Endometrial microvascular endothelial cells (primary cell): ENCODE data around the gene VPS41. TPM values are rescaled to one million over a fixed set of nuclear protein-coding genes. Genes with fewer than 3 reads are reported as not detected.

Experiments used
- in situ Hi-C: cut with HindIII; loops from 2 replicates; pipeline ENCODE4 v1.10.0; 2017; ENCODE audit warnings: low sequenced_read_pairs, low pct_unique_long_range_greater_than_20kb; ENCODE audit errors: inconsistent ontology term
- total RNA-seq: library from RNA; depleted of rRNA; stranded (reverse); fragments of >200 nt; gene quantifications from one replicate; pipeline ENCODE4 v1.2.3, GENCODE V29; 2015; ENCODE audit errors: inconsistent ontology term

The VPS41 gene
- total RNA-seq, 1 donor from 2014 or later: 35.6 TPM

DNA sequence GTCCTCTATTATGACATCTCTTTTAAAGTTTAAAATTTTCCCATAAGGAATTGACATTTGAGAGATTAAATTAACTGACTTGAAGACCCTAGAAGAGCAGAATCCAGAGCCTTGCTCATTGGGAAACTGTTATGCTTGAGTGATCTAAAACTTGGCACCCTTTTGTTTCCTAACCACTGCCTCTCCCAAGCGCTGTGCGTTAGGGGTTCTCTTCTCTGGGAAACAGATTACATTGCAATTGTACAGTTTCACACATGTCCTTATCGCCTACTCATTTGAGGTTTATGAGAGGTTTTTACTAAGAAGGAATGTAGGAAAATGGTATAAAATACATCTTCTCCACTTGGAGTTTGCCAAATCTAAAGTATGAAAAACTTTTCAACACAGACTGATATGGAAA, 151.1 kb downstream of the VPS41 start:
- in situ Hi-C loops: no loop called here

DNA sequence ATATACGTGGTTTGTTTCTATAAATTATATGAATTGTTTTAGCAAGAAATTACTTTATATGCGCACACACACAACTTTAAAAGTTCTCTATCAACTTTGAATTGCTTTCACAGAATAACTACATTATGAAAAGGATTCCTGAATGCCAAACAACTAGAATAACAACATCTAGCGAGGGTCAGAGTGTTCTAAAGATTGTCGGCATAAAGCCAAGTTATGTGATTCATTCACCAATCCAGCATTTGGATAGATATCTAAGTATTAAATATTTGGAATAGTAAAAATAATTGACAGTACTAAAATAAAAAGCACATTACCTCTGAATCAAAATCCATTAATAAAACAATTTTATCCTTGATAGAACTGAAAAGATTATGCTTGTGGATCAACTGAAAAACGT, 152.5 kb downstream of the VPS41 start:
- in situ Hi-C loops: no loop called here

DNA sequence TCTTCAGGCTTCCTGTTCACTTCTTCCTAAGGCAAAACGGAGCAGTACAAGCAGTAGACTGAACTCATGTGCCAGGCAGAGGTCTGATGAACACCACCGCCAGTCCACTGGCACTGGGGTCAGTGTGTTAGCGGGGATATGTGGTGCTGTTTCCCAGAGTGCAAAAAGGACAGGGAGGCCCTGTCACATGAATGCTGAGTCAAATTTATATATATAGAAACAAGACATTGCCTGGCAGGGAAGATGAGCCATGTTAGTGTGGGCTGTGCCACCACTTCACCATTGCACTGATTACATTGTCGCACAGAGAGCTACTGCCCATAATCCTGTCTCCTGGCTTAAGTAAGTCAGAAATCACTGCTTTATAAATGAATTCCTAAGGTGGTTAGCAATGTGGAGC, 155.6 kb downstream of the VPS41 start:
- in situ Hi-C loops: no loop called here

DNA sequence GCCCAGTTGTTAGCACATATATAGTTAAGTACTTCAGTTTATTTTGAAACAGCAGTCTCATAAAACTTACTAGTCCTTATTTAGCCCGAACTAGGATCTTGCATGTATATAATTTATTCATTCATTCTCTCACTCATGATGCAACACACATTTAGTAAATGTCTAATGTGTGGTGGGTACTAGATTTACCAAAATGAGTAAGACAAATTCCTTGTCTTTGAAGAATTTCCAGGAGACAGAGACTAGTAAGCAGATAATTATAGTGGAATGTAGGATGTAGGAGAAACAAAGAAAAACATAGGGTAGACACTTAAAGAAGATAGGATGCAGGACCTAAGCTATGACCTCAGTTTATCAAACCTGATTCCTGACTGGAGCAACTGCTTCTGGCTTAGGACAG, 157.6 kb downstream of the VPS41 start:
- in situ Hi-C loops: no loop called here

DNA sequence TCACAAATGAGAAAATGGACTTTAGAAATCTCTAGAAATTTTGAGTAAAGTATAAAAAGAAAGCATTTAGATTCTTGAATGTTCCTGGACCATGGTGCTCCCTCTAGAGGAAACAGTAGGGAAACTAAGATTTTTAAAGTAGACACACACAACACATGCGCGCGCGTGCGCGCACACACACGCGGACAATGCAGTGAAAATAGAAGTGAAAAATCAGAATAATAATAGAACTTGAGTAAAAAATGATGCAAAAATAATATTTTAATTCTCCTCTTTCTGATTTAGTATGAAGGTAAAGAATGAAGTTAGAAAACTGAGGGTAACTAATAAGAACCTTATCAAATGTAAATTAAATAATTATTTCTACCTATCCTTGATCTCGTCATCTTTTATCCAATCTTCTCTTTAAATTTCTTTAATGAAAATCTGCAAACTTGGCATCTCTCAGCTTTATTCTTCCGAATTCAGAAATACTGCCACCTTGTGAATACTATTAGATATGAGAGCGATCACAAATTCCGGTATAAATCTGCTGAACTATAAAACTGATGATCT, 160.9 kb downstream of the VPS41 start:
- in situ Hi-C loops: no loop called here

DNA sequence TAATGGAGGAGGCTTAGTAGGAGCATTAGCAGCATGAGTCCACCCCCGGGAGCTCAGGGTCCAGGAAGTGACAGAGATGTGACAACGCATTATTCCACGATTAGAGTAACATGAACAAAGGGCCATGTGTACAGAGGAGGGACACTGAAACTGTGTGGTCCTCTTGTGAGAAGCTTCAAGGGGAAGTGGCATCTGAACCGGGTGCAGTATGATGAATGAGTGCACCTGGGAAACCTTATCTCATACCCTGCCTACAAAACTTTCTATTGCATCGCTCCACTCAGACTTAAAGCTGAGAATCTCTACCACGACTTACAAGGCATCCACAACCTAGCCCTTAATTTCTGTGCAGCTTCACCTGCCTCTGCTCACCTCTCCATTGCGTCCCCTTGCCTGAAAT, 162.6 kb downstream of the VPS41 start:
- in situ Hi-C loops: no loop called here

DNA sequence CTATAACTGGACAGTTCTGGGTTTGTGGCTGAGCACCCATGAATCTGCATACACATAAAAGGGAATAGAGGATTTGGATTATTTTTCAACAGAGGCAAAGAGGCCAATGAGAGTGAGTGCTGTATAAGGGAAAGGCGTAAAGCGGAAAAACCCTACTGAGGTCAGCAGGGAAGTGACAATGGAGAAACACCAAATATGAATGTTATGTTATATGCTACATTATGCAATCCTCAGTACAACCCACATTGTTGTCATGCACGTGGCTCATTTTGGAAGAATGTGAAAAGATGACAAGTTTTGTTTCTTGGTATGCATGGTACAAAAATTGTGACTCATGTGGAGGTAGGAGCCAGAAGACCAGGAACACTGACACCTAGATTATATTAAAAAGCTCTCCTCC, 164.2 kb downstream of the VPS41 start:
- in situ Hi-C loops: no loop called here

DNA sequence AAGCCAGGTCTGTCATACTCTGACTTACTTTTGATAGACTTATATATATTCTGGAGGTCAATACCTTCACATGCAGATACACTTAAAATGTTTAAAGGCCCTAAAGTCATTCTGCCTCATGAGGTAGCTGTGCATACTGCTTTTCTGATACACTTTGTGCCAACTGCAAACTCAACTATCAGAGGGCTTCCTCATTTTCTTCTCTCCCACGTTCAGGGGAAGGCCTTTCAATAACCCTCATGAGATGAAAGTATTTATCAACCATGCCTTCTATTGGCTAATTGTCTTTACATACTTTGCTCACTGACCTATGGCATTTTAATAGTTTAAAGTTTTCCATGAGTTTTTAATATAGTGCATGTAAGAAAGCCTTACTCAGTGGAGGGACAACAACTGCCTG, 165.1 kb downstream of the VPS41 start:
- in situ Hi-C loops: no loop called here

DNA sequence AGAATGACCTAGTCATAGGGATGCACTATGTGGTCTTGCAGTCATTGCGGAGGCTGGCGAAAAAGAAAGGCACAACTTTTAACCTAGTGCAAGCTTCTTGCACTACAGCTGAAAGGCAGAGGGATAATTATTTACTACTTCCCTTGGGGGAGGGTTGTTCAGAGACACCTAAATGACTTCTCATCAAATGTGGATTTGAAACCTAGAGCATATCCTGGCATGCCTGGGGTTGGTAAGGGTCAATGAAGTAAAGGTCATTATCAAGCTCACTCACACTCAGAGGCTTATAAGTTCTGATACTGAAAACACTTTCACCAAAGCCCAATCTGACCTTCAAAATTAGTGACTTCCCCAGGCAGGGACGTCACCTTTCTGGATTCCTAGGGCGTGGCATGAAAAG, 168.9 kb downstream of the VPS41 start:
- in situ Hi-C loops: no loop called here

DNA sequence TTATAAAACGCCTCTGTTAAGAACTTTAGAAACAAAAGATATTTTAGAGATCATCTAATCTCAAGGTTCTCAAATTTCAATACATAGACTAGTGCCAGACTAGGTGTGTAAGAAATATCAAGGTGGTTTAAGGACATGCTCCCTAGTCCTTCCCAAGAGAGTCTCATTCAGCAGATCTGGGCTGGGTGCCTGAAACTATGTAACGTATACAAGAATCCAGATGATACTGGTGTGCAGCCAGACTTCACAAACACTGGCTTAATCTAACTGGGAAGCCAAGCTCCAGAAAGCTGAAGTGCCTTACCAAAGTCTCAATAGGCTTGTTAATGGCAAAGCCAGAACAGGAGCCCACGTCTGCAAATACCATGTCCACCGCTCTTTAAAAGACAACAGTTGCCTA, 172.9 kb downstream of the VPS41 start:
- in situ Hi-C loops: no loop called here

DNA sequence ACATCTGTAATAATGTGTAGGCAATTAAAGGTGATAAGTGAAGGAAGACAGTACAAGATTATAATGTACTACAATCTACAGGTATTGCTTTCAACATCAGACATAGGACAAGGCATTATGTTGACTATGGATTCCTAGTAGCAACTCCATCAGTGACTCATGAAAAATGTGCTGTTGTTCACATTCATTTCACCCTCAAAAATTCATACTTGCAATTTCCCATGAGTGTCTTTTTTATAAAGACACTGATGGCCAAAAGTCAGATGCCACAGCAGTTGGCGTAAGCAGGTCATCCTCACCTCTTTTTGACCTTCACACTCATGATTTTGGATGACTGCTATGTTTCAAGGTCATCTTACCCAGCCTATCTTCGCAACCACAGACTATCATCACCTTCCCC, 177.8 kb downstream of the VPS41 start:
- in situ Hi-C loops: no loop called here

DNA sequence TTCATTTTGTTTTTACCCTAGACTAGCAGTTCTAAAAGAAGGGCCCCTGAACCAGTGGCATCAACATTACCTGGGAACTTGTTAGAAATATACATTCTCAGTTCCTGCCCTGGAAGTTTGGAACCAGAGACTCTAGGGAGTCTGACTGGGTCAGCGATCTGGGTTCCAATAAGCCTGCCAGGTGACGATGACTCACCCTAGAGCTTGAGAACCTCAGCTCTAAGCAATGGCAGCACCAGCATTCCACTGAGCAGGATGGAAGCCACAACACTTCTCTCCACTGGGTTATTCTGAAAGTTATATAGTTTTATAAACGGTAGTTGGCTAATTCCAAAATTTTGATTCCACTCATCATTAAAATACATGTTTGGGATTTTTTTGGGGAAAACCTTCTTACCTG, 180.8 kb downstream of the VPS41 start:
- in situ Hi-C loops: no loop called here

DNA sequence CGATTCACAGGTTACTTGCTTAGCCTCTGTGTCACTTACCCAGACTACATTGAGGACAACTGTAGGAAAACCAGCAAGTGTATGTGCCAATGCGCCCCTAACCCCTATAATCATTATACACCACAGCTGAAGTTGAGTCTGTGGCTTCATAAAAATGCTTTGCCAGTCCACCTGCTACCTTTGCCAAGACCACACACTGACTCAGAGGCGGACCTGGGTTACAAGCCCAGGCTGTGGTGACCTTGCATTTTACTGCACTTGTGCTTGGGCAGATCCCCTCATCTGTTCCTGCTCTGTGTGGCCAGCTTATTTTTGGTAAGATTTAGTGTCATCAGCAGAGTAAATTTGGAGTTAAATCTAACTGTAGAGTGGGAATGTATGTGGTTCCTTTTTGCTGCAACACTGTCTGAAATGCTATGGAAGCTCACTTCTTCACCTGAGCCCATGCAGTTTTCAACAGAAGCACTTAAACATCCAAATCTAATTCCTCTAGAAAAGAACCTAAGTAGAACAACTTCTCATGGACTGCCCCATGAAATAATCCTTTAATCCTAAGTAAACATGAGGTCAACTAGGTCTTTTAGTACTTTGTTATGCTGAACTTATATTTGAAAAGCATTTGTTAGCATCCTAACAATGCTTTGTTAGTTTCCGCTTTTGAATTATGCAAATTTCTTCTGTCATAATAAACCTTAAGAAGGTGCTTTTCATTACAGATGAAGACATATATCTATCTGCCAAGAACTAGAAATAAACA, 181.6 kb downstream of the VPS41 start:
- in situ Hi-C loops: no loop called here

DNA sequence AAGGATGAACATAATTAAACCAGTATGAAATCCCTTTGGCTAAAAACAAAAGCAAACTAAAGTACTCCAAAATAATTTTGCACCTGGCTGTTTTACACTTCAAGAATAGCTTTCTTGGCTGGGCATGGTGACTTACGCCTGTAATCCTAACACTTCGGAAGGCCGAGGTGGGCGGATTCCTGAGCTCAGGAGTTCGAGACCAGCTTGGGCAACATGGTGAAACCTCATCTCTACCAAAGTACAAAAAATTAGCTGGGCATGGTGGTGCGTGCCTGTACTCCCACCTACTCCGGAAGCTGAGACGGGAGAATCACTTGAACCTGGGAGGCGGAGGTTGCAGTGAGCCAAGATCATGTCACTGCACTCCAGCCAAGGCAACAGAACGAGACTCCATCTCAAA, 185.7 kb downstream of the VPS41 start:
- in situ Hi-C loops: no loop called here

DNA sequence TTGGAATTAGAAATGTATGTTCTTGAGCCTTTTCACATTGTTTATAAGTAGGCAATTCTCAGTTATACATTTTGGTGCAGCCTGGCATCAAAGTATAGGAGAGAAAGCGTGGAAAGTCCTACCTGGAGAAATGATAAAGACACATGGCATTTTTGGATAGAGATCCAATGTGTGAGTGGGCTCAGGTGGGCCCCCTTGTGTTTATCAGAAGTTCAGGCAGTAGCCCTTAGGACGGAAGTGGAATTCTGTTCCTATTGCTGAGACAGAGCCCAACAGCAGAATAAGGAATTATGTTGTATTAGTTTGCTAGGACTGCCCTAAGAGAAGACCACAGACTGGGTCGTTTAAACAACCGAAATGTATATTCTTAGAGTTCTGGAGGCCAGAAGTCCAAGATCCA, 192.6 kb downstream of the VPS41 start:
- in situ Hi-C loops: no loop called here

DNA sequence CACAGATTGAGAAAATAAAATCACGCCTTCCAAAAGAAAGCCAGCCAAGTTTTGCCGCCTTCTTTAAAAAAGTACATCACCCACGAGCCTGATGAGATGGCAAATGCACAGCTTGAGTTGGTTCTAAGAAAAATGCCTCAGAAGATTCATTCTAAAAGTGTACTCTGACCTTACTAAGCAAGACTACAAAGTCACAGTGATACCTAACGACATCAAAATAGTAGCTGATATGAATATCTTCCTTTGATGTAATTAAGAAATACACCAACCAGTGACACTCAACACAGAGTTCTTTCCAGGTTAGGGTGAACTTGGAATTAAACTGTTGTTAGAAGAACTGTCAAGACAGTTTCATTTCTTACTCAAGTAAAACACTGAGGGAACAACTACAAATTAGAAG, 199.9 kb downstream of the VPS41 start:
- in situ Hi-C loops: no loop called here

DNA sequence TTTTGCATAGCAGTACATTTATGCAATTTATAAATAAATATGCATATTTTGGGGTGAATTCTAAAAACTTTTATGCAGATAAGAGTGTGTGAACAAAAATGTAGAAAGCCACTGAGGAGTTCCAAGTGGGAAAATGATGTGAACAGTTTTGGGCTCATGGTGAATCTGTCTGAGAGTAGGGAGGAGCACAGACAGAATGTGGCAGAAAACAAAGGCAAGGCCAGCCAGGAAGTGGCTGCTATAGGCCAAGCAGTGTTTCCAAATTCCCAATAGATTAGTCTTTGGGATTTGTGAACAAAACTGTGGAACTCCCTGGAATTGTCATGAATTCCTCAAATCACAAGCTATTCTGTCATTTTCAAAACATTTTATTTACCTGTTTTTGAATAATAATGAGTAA, 204.2 kb downstream of the VPS41 start:
- in situ Hi-C loops: no loop called here

DNA sequence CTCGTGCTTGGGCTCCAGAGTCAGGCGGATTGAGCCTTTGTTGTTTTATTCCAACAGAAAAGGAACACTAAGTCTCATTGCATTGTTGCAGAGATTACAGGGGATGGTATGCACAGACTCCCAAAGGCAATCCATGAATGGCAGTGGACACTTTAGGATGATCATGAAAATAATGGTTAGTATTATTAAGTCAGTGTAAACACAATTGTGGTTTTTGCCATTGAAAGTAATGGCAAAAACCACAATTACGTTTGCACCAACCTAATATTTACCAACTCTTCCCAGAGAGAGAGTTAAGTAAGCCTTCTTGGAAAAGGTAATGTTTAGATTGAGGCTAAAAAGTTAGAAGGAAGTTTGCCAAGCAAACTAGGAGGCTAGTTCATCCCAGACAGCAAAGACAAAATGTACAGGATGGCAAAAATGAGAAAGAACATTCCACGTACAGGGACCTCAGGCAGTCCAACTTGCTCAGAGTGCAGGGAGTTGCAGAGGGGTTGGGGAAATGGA, 204.9 kb downstream of the VPS41 start:
- in situ Hi-C loops: no loop called here

DNA sequence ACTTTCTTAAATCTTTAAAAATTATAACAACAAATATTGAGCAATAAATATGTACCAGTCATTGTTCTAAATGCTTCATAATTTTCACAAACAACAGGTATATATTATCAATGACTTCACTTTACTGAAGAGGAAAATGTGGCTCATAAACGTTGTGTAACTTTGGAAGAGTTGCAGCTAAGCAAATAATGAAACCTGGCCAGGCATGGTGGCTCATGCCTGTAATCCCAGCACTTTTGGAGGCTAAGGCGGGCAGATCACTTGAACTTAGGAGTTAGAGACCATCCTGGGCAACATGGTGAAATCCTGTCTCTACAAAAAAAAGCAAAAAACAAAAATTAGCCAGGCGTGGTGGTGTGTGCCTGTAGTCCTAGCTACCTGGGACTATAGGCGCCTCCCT, 205.9 kb downstream of the VPS41 start:
- in situ Hi-C loops: no loop called here

DNA sequence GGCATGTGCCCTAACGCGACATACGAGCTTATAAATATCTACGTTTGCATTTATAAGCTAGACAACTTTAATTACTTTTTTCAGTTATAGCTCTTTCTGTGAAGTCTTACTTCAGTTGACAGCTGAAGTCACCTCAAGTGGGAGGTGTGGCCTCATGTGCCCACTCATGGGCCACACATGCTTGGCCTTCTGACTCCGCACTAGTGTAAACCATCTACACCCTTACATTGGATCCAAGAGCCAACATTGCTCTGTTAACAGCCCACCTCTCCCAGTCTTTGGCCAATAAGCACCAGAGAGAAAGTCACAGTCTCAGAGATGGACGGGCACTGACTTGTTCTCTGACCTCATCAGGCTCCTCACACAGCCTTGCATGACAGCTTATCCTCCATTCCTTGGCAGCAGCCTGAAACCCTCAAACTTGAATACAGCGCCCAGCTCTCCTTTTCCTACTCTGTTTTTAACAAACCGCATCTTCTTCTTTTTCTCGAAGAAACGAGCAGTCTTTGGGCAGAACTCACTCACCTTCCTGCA, 206.9 kb downstream of the VPS41 start:
- in situ Hi-C loops: no loop called here

DNA sequence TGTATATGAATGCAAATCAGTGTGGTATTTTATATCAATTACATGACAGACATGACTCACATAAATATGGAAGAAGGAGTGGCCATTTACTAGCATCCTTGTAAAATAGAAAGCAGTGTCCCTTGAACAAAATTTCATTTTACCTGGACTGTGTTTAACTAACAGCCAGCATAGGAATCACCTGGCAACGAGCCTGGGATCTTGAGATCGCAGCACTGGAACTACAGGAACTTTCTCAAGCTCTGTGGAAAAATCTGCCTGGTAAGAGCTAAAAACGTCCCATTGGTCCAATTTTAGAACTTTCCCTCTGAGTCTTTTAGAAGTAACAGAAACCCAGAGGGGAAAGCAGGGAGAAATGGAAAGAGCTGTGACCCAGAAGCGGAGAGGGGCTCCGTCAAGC, 208.9 kb downstream of the VPS41 start:
- in situ Hi-C loops: no loop called here
